Cardiac muscle cell (in vitro differentiated cells and primary cell): ENCODE data around the gene LPIN3. TPM values are rescaled to one million over a fixed set of nuclear protein-coding genes. Genes with fewer than 3 reads are reported as not detected.

ENCODE experiments used
- DNase-seq, 2 donors: peaks; one replicate each; pipeline versions ENCODE4 v3.0.0 to v3.0.0-alpha.2; 2010 to 2017; ENCODE audit warnings: low read depth in 1 of 2, low spot score in 1 of 2
- H3K27ac ChIP-seq: fragments of 200-600 bp; sonication (generic); 2 replicates; pipeline ENCODE4 v1.5.1; 2016
- H3K27me3 ChIP-seq: fragments of 200-600 bp; sonication (generic); 2 replicates; pipeline ENCODE4 v1.6.0; 2016; ENCODE audit warnings: control low read depth
- H3K36me3 ChIP-seq: fragments of 200-600 bp; sonication (generic); 2 replicates; pipeline ENCODE4 v1.5.1; 2016; ENCODE audit warnings: control low read depth
- H3K4me1 ChIP-seq: fragments of 200-600 bp; sonication (generic); 2 replicates; pipeline ENCODE4 v1.8.1; 2017; ENCODE audit warnings: low read depth, mild to moderate bottlenecking, mixed run types
- H3K4me3 ChIP-seq: fragments of 200-600 bp; sonication (generic); 2 replicates; pipeline ENCODE4 v1.5.1; 2016; ENCODE audit warnings: mild to moderate bottlenecking
- H3K9me3 ChIP-seq: fragments of 200-600 bp; sonication (generic); 2 replicates; pipeline ENCODE4 v1.5.1; 2017; ENCODE audit warnings: low read depth, mild to moderate bottlenecking, control low read depth
- polyA plus RNA-seq: library from polyadenylated mRNA; unstranded; fragments of >200 nt; fragmentation: Nextera tagmentation; extraction: Ambion mirVana; gene quantifications from 2 replicates; pipeline ENCODE4 v1.2.1, GENCODE V29; 2016
- total RNA-seq: library from RNA; depleted of rRNA; stranded (reverse); fragments of >200 nt; gene quantifications from 2 replicates; pipeline ENCODE4 v1.2.3, GENCODE V29; 2016
- TF ChIP-seq, protein P1 (sequence below): IDR thresholded peaks from 2 replicates; pipeline ENCODE4 v1.5.1; 2012; ENCODE audit warnings: low read depth, mild to moderate bottlenecking, low read length

LPIN3 gene
- total and polyA plus RNA-seq, 2 experiments from 2014 or later: 11.2 to 17.0 TPM

DNA sequence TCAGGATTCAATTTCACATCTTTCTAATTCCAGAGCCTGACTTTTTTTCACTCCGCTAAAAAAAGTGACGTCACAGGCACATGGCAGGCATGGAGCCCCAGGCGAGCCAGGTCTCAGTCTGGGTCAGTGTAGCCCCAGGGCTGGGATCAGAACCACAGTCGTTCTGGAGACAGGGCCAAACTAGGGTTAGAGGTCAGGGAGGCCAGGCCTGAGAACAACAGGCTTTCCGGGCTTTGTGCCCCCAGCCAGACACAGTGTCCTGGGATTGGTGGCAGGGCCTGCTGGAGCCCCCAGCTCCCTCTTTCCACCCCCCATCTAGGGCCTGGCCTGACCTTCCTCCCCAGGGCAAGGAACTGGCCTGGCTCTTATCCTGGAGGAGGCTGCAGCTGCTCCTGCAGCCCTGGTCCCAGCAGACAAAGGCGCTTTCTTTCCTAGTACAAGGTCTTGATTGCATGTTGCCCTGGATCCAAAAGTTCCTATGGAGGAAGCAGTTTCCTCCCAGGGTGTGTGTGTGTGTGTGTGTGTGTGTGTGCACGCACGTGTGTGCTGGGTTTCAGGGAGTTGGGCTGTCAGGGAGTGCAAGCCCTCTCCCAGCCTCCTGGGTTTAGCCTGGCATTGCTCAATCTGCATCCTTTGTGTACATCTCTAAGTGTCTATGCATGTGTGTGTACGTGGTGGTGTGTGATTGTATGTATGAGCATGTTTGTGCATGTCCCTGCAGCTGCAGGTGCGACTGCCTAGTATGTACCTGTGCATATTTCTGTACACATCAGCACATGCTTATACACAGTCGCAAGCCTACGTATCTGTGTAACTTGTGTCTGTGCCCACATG lies 52.5 kb downstream of the LPIN3 start:
- no peaks in the 10 kb centered on the region for H3K36me3 ChIP-seq
- H3K4me1 ChIP-seq: no peaks in the 10 kb centered on the region
- no peak overlapping the region for H3K4me3 ChIP-seq
- no peak overlapping the region for H3K27ac ChIP-seq
- peak in 1 of 2 donors; percentile 53 for DNase-seq
- TF ChIP-seq, protein P1, sequence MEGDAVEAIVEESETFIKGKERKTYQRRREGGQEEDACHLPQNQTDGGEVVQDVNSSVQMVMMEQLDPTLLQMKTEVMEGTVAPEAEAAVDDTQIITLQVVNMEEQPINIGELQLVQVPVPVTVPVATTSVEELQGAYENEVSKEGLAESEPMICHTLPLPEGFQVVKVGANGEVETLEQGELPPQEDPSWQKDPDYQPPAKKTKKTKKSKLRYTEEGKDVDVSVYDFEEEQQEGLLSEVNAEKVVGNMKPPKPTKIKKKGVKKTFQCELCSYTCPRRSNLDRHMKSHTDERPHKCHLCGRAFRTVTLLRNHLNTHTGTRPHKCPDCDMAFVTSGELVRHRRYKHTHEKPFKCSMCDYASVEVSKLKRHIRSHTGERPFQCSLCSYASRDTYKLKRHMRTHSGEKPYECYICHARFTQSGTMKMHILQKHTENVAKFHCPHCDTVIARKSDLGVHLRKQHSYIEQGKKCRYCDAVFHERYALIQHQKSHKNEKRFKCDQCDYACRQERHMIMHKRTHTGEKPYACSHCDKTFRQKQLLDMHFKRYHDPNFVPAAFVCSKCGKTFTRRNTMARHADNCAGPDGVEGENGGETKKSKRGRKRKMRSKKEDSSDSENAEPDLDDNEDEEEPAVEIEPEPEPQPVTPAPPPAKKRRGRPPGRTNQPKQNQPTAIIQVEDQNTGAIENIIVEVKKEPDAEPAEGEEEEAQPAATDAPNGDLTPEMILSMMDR: no peak
- no peaks in the 10 kb centered on the region for H3K9me3 ChIP-seq
- no peaks in the 10 kb centered on the region for H3K27me3 ChIP-seq

- Histone ChIP-seq H3K4me1 (no peaks in the 10 kb centered on the region), H3K27ac (no peak overlapping the region), H3K4me3 (no peak overlapping the region), H3K36me3 (no peaks in the 10 kb centered on the region), H3K9me3 (no peaks in the 10 kb centered on the region), H3K27me3 (no peaks in the 10 kb centered on the region)
- no peak for DNase-seq
- TF ChIP-seq, protein P1: no peak
These were observed 53.1 kb downstream of the LPIN3 start for GRCh38 chr20:41393705-41394066.

DNA sequence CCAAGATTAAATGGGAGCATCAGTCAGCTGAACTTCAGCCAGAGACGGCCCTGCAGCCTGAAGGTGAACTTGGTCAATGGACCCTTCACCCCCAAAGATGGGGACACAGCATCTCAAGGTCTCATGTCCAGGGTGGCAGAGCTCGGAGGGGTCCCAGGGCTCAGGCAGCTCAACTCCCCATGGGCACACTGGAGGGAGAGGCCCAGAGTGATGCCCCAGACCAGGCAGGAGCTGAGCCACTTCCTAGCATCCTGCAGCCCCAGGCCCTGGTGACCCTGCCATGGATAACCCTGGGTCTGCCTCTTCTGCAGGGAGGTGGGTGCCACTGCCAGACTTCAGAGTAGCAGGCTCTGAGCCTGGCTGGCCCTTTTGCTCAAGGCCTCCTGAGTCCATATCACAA lies 53.5 kb downstream of the LPIN3 start:
- H3K9me3 ChIP-seq: no peaks in the 10 kb centered on the region
- no peaks in the 10 kb centered on the region for H3K4me1 ChIP-seq
- no peak overlapping the region for H3K27ac ChIP-seq
- DNase-seq: no peak
- TF ChIP-seq, protein P1: no peak
- no peaks in the 10 kb centered on the region for H3K27me3 ChIP-seq
- H3K36me3 ChIP-seq: no peaks in the 10 kb centered on the region
- no peak overlapping the region for H3K4me3 ChIP-seq

DNA sequence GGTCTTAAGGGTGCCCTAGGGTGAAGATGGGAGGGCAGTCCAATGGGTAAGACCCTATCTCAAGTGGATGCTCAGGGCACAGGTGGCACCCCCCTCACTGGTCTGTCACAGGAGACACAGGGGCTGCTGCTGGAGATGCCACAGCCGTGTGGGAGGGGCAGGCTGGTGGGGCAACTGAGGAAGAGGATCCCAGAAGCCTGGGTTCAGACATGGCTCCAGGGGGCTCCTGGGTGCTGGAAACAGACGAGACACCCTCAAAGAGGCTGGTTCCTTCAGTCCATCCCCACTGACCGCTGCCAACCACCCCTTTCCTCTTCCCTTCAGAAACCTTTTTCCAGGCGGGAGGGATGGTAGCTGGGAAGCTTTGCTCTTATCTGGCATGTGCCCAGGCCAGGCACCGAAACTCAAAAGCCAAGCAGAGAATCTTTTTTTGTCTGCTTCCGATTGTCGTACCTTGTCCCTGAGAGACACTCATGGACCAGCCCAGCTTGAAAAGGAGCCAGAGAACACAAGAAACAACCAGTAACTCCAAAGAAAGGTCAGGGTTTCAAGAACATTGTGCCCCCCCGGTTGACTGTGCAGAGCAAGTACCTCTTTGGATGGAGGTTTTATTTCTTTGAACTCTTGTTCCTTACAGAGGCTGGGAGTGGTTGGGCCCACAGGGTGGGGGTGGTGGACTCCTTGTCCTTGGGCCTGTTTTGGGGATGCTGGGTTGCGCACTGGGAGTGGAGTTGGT lies 54.5 kb downstream of the LPIN3 start:
- no peak for DNase-seq
- Histone ChIP-seq H3K27ac (no peak overlapping the region), H3K36me3 (no peaks in the 10 kb centered on the region), H3K4me3 (no peak overlapping the region), H3K9me3 (no peaks in the 10 kb centered on the region), H3K27me3 (no peaks in the 10 kb centered on the region), H3K4me1 (no peaks in the 10 kb centered on the region)
- TF ChIP-seq, protein P1: no peak

- H3K36me3 ChIP-seq: no peaks in the 10 kb centered on the region
- no peak overlapping the region for H3K27ac ChIP-seq
- H3K4me3 ChIP-seq: no peak overlapping the region
- H3K9me3 ChIP-seq: no peaks in the 10 kb centered on the region
- TF ChIP-seq, protein P1: no peak
- H3K4me1 ChIP-seq: no peaks in the 10 kb centered on the region
- DNase-seq: no peak
- H3K27me3 ChIP-seq: no peaks in the 10 kb centered on the region
These were observed 55.3 kb downstream of the LPIN3 start for GRCh38 chr20:41395667-41396664.
